ENCODE measurements around the gene STK32B.

Gene STK32B

GRCh38 chr4:5526080-5526846 is 475.0 kb downstream of the STK32B start:
- Histone ChIP-seq H3K27me3 (ENCODE audit: insufficient read depth, low read depth, severe bottlenecking) (no peaks in the 10 kb centered on the region), H3K4me3 (ENCODE audit: low read depth, low read length) (no peak overlapping the region), H3K27ac (no peak overlapping the region), H3K36me3 (no peaks in the 10 kb centered on the region), H3K9me3 (ENCODE audit: severe bottlenecking) (no peaks in the 10 kb centered on the region)
- DNase-seq = no peak
- no peak for TF ChIP-seq CTCF (IDR thresholded peaks at IDR 0.05; ENCODE audit: low read depth, low read length)

- Histone ChIP-seq H3K4me3 (ENCODE audit: low read depth, low read length) (no peak overlapping the region), H3K27me3 (ENCODE audit: insufficient read depth, low read depth, severe bottlenecking) (no peaks in the 10 kb centered on the region), H3K9me3 (ENCODE audit: severe bottlenecking) (no peaks in the 10 kb centered on the region), H3K27ac (no peak overlapping the region), H3K36me3 (no peaks in the 10 kb centered on the region)
- TF ChIP-seq CTCF (IDR thresholded peaks at IDR 0.05; ENCODE audit: low read depth, low read length) = no peak
- DNase-seq = no peak
Measured at GRCh38 chr4:5527211-5527610, 475.9 kb downstream of the STK32B start.

GRCh38 chr4:5528031-5528436 is 476.8 kb downstream of the STK32B start:
- no peaks in the 10 kb centered on the region for H3K36me3 ChIP-seq
- H3K27me3 ChIP-seq (ENCODE audit: insufficient read depth, low read depth, severe bottlenecking) = no peaks in the 10 kb centered on the region
- no peaks in the 10 kb centered on the region for H3K9me3 ChIP-seq (ENCODE audit: severe bottlenecking)
- DNase-seq = no peak
- no peak for TF ChIP-seq CTCF (IDR thresholded peaks at IDR 0.05; ENCODE audit: low read depth, low read length)
- no peak overlapping the region for H3K4me3 ChIP-seq (ENCODE audit: low read depth, low read length)
- no peak overlapping the region for H3K27ac ChIP-seq

- Histone ChIP-seq H3K36me3 (no peaks in the 10 kb centered on the region), H3K4me3 (ENCODE audit: low read depth, low read length) (no peak overlapping the region), H3K27me3 (ENCODE audit: insufficient read depth, low read depth, severe bottlenecking) (no peaks in the 10 kb centered on the region), H3K27ac (no peak overlapping the region), H3K9me3 (ENCODE audit: severe bottlenecking) (peaks cover 5% of the 10 kb centered on the region)
- TF ChIP-seq CTCF (IDR thresholded peaks at IDR 0.05; ENCODE audit: low read depth, low read length) = no peak
- no peak for DNase-seq
Measured at GRCh38 chr4:5532100-5532499, 480.8 kb downstream of the STK32B start.

GRCh38 chr4:5539584-5539983 is 488.3 kb downstream of the STK32B start:
- Histone ChIP-seq H3K4me3 (ENCODE audit: low read depth, low read length) (no peak overlapping the region), H3K9me3 (ENCODE audit: severe bottlenecking) (peaks cover 5% of the 10 kb centered on the region), H3K27me3 (ENCODE audit: insufficient read depth, low read depth, severe bottlenecking) (no peaks in the 10 kb centered on the region), H3K27ac (no peak overlapping the region), H3K36me3 (no peaks in the 10 kb centered on the region)
- DNase-seq = no peak
- TF ChIP-seq CTCF (IDR thresholded peaks at IDR 0.05; ENCODE audit: low read depth, low read length) = no peak

GRCh38 chr4:5541169-5541568 is 489.9 kb downstream of the STK32B start:
- no peak overlapping the region for H3K27ac ChIP-seq
- TF ChIP-seq CTCF (IDR thresholded peaks at IDR 0.05; ENCODE audit: low read depth, low read length) = no peak
- no peaks in the 10 kb centered on the region for H3K36me3 ChIP-seq

More at GRCh38 chr4:5541169-5541568, 489.9 kb downstream of the STK32B start:
- Histone ChIP-seq H3K9me3 (ENCODE audit: severe bottlenecking) (no peaks in the 10 kb centered on the region), H3K27me3 (ENCODE audit: insufficient read depth, low read depth, severe bottlenecking) (no peaks in the 10 kb centered on the region), H3K4me3 (ENCODE audit: low read depth, low read length) (no peak overlapping the region)
- DNase-seq = no peak
